Osteocyte (in vitro differentiated cells): ENCODE results near the gene SLC22A23. TPM values are rescaled to one million over a fixed set of nuclear protein-coding genes. Genes with fewer than 3 reads are reported as not detected.

Experiments used
- DNase-seq: peaks from one replicate; pipeline ENCODE4 v3.0.0; 2021; ENCODE audit warnings: mixed read lengths; ENCODE audit not compliant: unreplicated experiment; ENCODE audit errors: extremely low spot score
- H3K27ac Mint-ChIP-seq: one replicate; pipeline ENCODE4 v1.8.0; 2021; ENCODE audit warnings: mild to moderate bottlenecking, mixed read lengths; ENCODE audit not compliant: unreplicated experiment
- H3K27me3 Mint-ChIP-seq: one replicate; pipeline ENCODE4 v1.8.0; 2021; ENCODE audit warnings: mixed read lengths; ENCODE audit not compliant: unreplicated experiment
- H3K36me3 Mint-ChIP-seq: one replicate; pipeline ENCODE4 v1.8.0; 2021; ENCODE audit warnings: mixed read lengths; ENCODE audit not compliant: unreplicated experiment
- H3K4me1 Mint-ChIP-seq: one replicate; pipeline ENCODE4 v1.8.0; 2021; ENCODE audit warnings: mixed read lengths; ENCODE audit not compliant: unreplicated experiment
- H3K4me3 Mint-ChIP-seq: one replicate; pipeline ENCODE4 v1.8.0; 2021; ENCODE audit warnings: mild to moderate bottlenecking, moderate library complexity, mixed read lengths; ENCODE audit not compliant: unreplicated experiment
- H3K9me3 Mint-ChIP-seq: one replicate; pipeline ENCODE4 v1.8.0; 2021; ENCODE audit warnings: mixed read lengths; ENCODE audit not compliant: unreplicated experiment
- CTCF ChIP-seq: fragments of 200-600 bp; sonication (generic); IDR thresholded peaks from 2 replicates; pipeline ENCODE4 v1.5.0; 2021; ENCODE audit warnings: antibody characterized with exemption, mild to moderate bottlenecking, moderate library complexity
- total RNA-seq: library from RNA; stranded (reverse); gene quantifications from 2 replicates; pipeline ENCODE4 v1.2.1, GENCODE V29; 2021

Gene SLC22A23
- total RNA-seq, 1 donor from 2014 or later, result 10.4 TPM

GRCh38 chr6:3331494-3331893 lies 125.4 kb downstream of the SLC22A23 start:
- peaks cover 24% of the 10 kb centered on the region for H3K4me1 Mint-ChIP-seq
- no peak overlapping the region for H3K27ac Mint-ChIP-seq
- DNase-seq, result no peak
- no peaks in the 10 kb centered on the region for H3K36me3 Mint-ChIP-seq
- no peak for TF ChIP-seq CTCF
- no peaks in the 10 kb centered on the region for H3K27me3 Mint-ChIP-seq
- H3K4me3 Mint-ChIP-seq, result no peak overlapping the region
- H3K9me3 Mint-ChIP-seq, result no peaks in the 10 kb centered on the region

GRCh38 chr6:3330199-3330598 lies 126.7 kb downstream of the SLC22A23 start:
- no peak for TF ChIP-seq CTCF

GRCh38 chr6:3329393-3330051 lies 127.3 kb downstream of the SLC22A23 start:
- Mint-ChIP-seq H3K36me3 (no peaks in the 10 kb centered on the region), H3K9me3 (no peaks in the 10 kb centered on the region), H3K27me3 (no peaks in the 10 kb centered on the region), H3K4me3 (no peak overlapping the region), H3K27ac (no peak overlapping the region), H3K4me1 (peaks cover 35% of the 10 kb centered on the region)
- DNase-seq, result no peak
- TF ChIP-seq CTCF, result no peak

More at GRCh38 chr6:3330199-3330598, 126.7 kb downstream of the SLC22A23 start:
- H3K4me1 Mint-ChIP-seq, result peaks cover 34% of the 10 kb centered on the region
- H3K9me3 Mint-ChIP-seq, result no peaks in the 10 kb centered on the region
- H3K27ac Mint-ChIP-seq, result no peak overlapping the region
- H3K27me3 Mint-ChIP-seq, result no peaks in the 10 kb centered on the region
- DNase-seq, result no peak
- no peaks in the 10 kb centered on the region for H3K36me3 Mint-ChIP-seq
- H3K4me3 Mint-ChIP-seq, result no peak overlapping the region

- Mint-ChIP-seq H3K4me3 (no peak overlapping the region), H3K9me3 (no peaks in the 10 kb centered on the region), H3K27ac (no peak overlapping the region), H3K27me3 (no peaks in the 10 kb centered on the region), H3K36me3 (no peaks in the 10 kb centered on the region), H3K4me1 (peaks cover 37% of the 10 kb centered on the region)
- DNase-seq, result no peak
- no peak for TF ChIP-seq CTCF
Observed at GRCh38 chr6:3328796-3329195, 128.1 kb downstream of the SLC22A23 start.

- H3K27ac Mint-ChIP-seq, result peak overlapping the region; percentile 12
- no peaks in the 10 kb centered on the region for H3K27me3 Mint-ChIP-seq
- DNase-seq, result no peak
- H3K9me3 Mint-ChIP-seq, result no peaks in the 10 kb centered on the region
- no peaks in the 10 kb centered on the region for H3K36me3 Mint-ChIP-seq
- no peak for TF ChIP-seq CTCF
- H3K4me3 Mint-ChIP-seq, result peak overlapping the region; percentile 0
- H3K4me1 Mint-ChIP-seq, result peaks cover 39% of the 10 kb centered on the region
Observed at GRCh38 chr6:3328145-3328544, 128.7 kb downstream of the SLC22A23 start.
